KMS-11 (cell line): ENCODE results near the gene DHRS13.
A peak's percentile ranks its signal among the peaks of the same experiment; 100 is the strongest.

Experiments
- H2AFZ ChIP-seq: fragments of 200-600 bp; sonication (generic); 2 replicates; pipeline ENCODE4 v1.6.1; 2016; ENCODE audit warnings: antibody characterized with exemption, mixed run types, low read depth
- H3K27ac ChIP-seq: fragments of 200-600 bp; sonication (generic); 2 replicates; pipeline ENCODE4 v1.6.1; 2016; ENCODE audit warnings: mild to moderate bottlenecking, mixed run types
- H3K27me3 ChIP-seq: fragments of 200-600 bp; sonication (generic); 2 replicates; pipeline ENCODE4 v1.6.1; 2017; ENCODE audit warnings: mild to moderate bottlenecking, low read depth, mixed run types, moderate library complexity; ENCODE audit not compliant: insufficient read depth
- H3K36me3 ChIP-seq: fragments of 200-600 bp; sonication (generic); 2 replicates; pipeline ENCODE4 v1.6.1; 2017; ENCODE audit warnings: mild to moderate bottlenecking, mixed run types; ENCODE audit not compliant: insufficient read depth
- H3K4me1 ChIP-seq: fragments of 200-600 bp; sonication (generic); 2 replicates; pipeline ENCODE4 v1.6.1; 2016; ENCODE audit warnings: mild to moderate bottlenecking, low read depth, mixed run types; ENCODE audit not compliant: poor library complexity, severe bottlenecking
- H3K4me2 ChIP-seq: fragments of 200-600 bp; sonication (generic); 2 replicates; pipeline ENCODE4 v1.7.0; 2016; ENCODE audit warnings: mild to moderate bottlenecking, mixed run types
- H3K4me3 ChIP-seq: fragments of 200-600 bp; sonication (generic); IDR thresholded peaks from 2 replicates; pipeline ENCODE4 v1.6.1; 2017; ENCODE audit warnings: low read depth, low read length, mixed read lengths; ENCODE audit not compliant: insufficient read depth
- H3K79me2 ChIP-seq: fragments of 200-600 bp; sonication (generic); 2 replicates; pipeline ENCODE4 v1.6.1; 2016; ENCODE audit warnings: low read depth, mixed run types; ENCODE audit not compliant: insufficient read depth
- H3K9ac ChIP-seq: fragments of 200-600 bp; sonication (generic); 2 replicates; pipeline ENCODE4 v1.6.1; 2016; ENCODE audit warnings: mild to moderate bottlenecking, mixed run types
- H4K20me1 ChIP-seq: fragments of 200-600 bp; sonication (generic); 2 replicates; pipeline ENCODE4 v1.6.1; 2016; ENCODE audit warnings: mild to moderate bottlenecking, mixed run types; ENCODE audit not compliant: insufficient read depth
- TF ChIP-seq, protein P1 (sequence below): fragments of 200-600 bp; sonication (generic); conservative IDR thresholded peaks from 2 replicates; pipeline ENCODE4 v1.6.1; 2017; ENCODE audit warnings: low read depth, mild to moderate bottlenecking, antibody characterized with exemption, low read length, moderate library complexity, mixed read lengths

The DHRS13 gene

DNA sequence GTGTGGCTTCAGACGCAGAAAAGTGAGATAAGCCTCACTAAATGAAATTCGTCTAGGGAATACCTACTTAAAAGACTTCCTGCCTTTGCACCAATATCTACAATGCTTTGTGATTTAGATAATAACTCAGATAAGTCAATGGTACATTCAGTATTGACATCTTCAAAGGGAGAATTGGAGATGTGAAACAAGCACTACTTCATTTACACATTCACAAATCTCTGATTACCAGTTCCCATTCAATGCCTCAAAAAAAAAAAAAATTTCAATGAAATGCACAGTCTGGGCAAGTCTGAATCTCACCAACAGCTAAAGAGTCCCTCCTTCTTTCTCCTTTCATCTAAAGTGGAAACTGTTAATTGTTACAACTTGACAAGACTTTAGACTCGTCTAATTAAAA, 44.8 kb upstream of the DHRS13 start:
- Histone ChIP-seq H3K9ac (no peak overlapping the region; the same call in 1 of the 2 replicates), H3K4me2 (peak overlapping the region; percentile 81), H3K79me2 (peaks cover 81% of the 10 kb centered on the region), H3K36me3 (no peaks in the 10 kb centered on the region; the same call in 1 of the 2 replicates), H3K27me3 (no peaks in the 10 kb centered on the region), H4K20me1 (no peaks in the 10 kb centered on the region), H3K4me3 (no peak overlapping the region), H3K27ac (no peak overlapping the region), H3K4me1 (peaks cover 49% of the 10 kb centered on the region), H2AFZ (no peak overlapping the region)
- TF ChIP-seq, protein P1, sequence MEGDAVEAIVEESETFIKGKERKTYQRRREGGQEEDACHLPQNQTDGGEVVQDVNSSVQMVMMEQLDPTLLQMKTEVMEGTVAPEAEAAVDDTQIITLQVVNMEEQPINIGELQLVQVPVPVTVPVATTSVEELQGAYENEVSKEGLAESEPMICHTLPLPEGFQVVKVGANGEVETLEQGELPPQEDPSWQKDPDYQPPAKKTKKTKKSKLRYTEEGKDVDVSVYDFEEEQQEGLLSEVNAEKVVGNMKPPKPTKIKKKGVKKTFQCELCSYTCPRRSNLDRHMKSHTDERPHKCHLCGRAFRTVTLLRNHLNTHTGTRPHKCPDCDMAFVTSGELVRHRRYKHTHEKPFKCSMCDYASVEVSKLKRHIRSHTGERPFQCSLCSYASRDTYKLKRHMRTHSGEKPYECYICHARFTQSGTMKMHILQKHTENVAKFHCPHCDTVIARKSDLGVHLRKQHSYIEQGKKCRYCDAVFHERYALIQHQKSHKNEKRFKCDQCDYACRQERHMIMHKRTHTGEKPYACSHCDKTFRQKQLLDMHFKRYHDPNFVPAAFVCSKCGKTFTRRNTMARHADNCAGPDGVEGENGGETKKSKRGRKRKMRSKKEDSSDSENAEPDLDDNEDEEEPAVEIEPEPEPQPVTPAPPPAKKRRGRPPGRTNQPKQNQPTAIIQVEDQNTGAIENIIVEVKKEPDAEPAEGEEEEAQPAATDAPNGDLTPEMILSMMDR = no peak

DNA sequence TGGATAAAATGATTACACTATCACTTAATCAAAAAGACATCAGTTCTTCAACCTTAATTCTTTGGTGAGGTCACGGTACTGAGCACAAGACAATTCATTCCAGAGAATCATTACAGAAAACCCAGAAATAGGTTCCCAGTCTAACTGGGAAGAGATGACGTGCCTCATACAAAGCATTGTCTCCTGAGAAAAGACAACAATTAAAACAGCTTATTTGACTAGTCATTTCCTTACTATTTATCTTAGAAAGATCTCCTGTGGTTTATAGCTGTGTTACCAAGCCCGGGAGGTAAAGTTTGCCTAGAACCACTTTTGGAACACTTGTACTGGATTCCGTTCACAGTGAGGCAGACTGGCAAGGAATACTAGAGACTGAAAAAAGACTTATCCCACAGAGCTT, 43.4 kb upstream of the DHRS13 start:
- no peak overlapping the region for H2AFZ ChIP-seq
- peaks cover 61% of the 10 kb centered on the region for H3K4me1 ChIP-seq
- H4K20me1 ChIP-seq = no peaks in the 10 kb centered on the region
- no peak overlapping the region for H3K4me3 ChIP-seq
- TF ChIP-seq, protein P1 = no peak
- H3K27me3 ChIP-seq = no peaks in the 10 kb centered on the region
- H3K9ac ChIP-seq = no peak overlapping the region
- peaks cover 94% of the 10 kb centered on the region for H3K79me2 ChIP-seq
- no peaks in the 10 kb centered on the region; the same call in 1 of the 2 replicates for H3K36me3 ChIP-seq
- no peak overlapping the region for H3K4me2 ChIP-seq
- no peak overlapping the region for H3K27ac ChIP-seq

DNA sequence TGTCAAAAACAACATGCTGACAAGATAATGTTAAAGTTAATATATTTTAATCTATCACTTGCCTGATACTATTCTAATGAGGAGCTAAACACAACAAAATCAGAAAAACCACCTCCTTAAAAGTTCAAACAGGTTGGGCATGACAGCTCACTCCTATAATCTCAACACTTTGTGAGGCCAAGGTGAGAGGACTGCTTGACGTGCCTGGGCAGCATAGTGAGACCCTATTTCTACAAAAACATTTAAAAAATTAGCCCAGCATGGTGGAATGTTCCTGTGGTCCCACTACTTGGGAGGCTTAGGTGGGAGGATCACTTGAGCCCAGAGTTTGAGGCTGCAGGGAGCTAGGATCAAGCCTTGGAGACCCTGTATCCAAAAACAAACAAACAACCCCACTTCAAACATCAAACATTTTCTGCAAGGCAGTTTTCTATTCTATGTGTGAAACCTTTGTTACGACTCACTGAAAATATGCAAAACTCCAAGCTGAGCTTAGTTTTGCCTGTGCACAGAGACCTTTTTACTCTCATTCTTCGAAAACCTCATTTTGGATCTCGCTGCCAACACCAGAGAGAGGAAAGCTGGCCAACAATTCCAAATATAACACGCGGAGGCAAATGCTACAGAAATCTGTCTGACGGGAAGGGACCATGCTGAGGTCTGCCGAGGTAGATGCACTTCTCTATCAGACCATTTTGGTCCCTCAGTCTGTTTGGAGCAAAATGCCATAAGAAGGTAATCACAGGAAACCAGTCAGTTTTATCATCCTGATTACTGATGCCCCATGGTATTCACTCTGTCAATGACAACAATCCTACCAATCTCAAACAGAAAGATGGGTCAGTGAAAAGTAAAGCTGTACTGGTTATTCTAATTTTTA, 42.2 kb upstream of the DHRS13 start:
- H3K27me3 ChIP-seq = no peaks in the 10 kb centered on the region
- H3K4me3 ChIP-seq = no peak overlapping the region
- H3K36me3 ChIP-seq = no peaks in the 10 kb centered on the region; the same call in 1 of the 2 replicates
- TF ChIP-seq, protein P1 = no peak
- no peak overlapping the region for H3K27ac ChIP-seq
- no peak overlapping the region for H3K4me2 ChIP-seq
- H3K79me2 ChIP-seq = peaks cover 99% of the 10 kb centered on the region
- H3K9ac ChIP-seq = no peak overlapping the region
- H4K20me1 ChIP-seq = no peaks in the 10 kb centered on the region
- H2AFZ ChIP-seq = no peak overlapping the region
- H3K4me1 ChIP-seq = peaks cover 73% of the 10 kb centered on the region

DNA sequence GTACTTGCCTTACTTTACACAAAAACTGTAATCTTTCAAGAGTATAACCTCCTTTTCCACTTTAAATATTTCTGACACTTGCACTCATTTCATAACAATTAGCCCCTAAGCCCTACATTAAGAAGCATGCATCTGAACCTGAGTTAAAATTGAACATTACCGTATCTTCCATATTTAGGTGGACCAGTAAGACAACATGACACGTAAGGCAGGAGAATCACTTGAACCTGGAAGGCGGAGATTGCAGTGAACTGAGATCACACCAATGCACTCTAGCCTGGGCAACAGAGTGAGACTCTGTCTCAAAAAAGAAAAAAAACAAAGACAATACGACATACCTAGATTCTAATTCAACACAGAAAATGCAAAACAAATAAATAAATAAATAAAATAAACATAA, 41.5 kb upstream of the DHRS13 start:
- no peak overlapping the region for H2AFZ ChIP-seq
- H3K27ac ChIP-seq = no peak overlapping the region
- H3K4me1 ChIP-seq = peaks cover 80% of the 10 kb centered on the region

More for the DNA sequence above, 41.5 kb upstream of the DHRS13 start:
- H3K4me3 ChIP-seq = no peak overlapping the region
- no peaks in the 10 kb centered on the region for H3K27me3 ChIP-seq
- peaks cover 99% of the 10 kb centered on the region for H3K79me2 ChIP-seq
- no peak overlapping the region for H3K9ac ChIP-seq
- H4K20me1 ChIP-seq = no peaks in the 10 kb centered on the region
- TF ChIP-seq, protein P1 = no peak
- no peak overlapping the region for H3K4me2 ChIP-seq
- no peaks in the 10 kb centered on the region; the same call in 1 of the 2 replicates for H3K36me3 ChIP-seq
